ENCODE results near the gene PDE3A. TPM values are rescaled to one million over a fixed set of nuclear protein-coding genes. Genes with fewer than 3 reads are reported as not detected.

The PDE3A gene
- total RNA-seq, 1 experiment from 2014 or later, result 0.12 TPM

- POLR2A ChIA-PET, result no interaction called here
- Histone ChIP-seq H3K4me2 (ENCODE audit: low read length) (no peak overlapping the region), H4K20me1 (ENCODE audit: insufficient read depth) (no peaks in the 10 kb centered on the region), H3K9me2 (ENCODE audit: insufficient read depth) (no peaks in the 10 kb centered on the region), H2AFZ (ENCODE audit: low read depth, low read length, poor library complexity, severe bottlenecking) (no peak overlapping the region), H3K36me3 (ENCODE audit: control insufficient read depth in 1 of 2, insufficient read depth in 2 of 2, low read length in 2 of 2) (no peaks in the 10 kb centered on the region), H3K9me3 (ENCODE audit: control insufficient read depth in 1 of 2, insufficient read depth in 1 of 2, low read depth in 1 of 2, low read length in 2 of 2) (no peaks in the 10 kb centered on the region), H3K27me3 (ENCODE audit: insufficient read depth, low read length) (no peaks in the 10 kb centered on the region), H3K4me1 (ENCODE audit: control insufficient read depth in 1 of 2, insufficient read depth in 2 of 2, low read length in 2 of 2) (no peaks in the 10 kb centered on the region), H3K9ac (ENCODE audit: low read length) (no peak overlapping the region), H3K27ac (ENCODE audit: low read depth, low read length) (no peak overlapping the region), H3K79me2 (ENCODE audit: insufficient read depth, low read length) (no peaks in the 10 kb centered on the region), H3K4me3 (replicated peaks in 1 of 2; ENCODE audit: low read depth in 1 of 2, low read length in 2 of 2) (no peak overlapping the region)
- ATAC-seq (no peak), DNase-seq (ENCODE audit: low read depth, low spot score) (no peak)
- BruUV-seq (replicated peaks), result no TSS peak
- TF ChIP-seq FOSL1 (IDR thresholded peaks at IDR 0.05; ENCODE audit: low read depth) (no peak), RAD21 (IDR thresholded peaks at IDR 0.05; ENCODE audit: low read depth) (no peak), EGR1 (IDR thresholded peaks at IDR 0.05; ENCODE audit: low read depth) (no peak), CBX3 (IDR thresholded peaks at IDR 0.05; ENCODE audit: low read depth) (no peak), SP1 (IDR thresholded peaks at IDR 0.05; ENCODE audit: low read depth) (no peak), EZH2phosphoT487 (IDR thresholded peaks at IDR 0.05; ENCODE audit: borderline replicate concordance) (no peak), REST (IDR thresholded peaks at IDR 0.05; ENCODE audit: low read depth) (no peak), CTCF (IDR thresholded peaks at IDR 0.05 in 2 of 3, conservative IDR thresholded peaks at IDR 0.05 in 1 of 3; ENCODE audit: borderline replicate concordance in 1 of 3, insufficient read depth in 1 of 3, low read depth in 2 of 3, low read length in 2 of 3) (no peak)
- CTCF ChIA-PET, result no interaction called here
- RAD21 ChIA-PET (ENCODE audit: low non-redundant PET in 1 of 2, low total read pairs in 2 of 2, uncharacterized antibody in 2 of 2, unreplicated experiment in 2 of 2), result no interaction called here
- intact Hi-C loops (cut with micrococcal nuclease), result no loop called here
These were observed 41.5 kb downstream of the PDE3A start for GRCh38 chr12:20409607-20410377.

Measured in HCT116 (cell line).